ENCODE data around the gene IPO9.
"Not testable (repeated sequence)": the region's sequence is repeated elsewhere in the genome, so short reads cannot be mapped to it uniquely, and the experiment has no call there.

Gene IPO9

DNA sequence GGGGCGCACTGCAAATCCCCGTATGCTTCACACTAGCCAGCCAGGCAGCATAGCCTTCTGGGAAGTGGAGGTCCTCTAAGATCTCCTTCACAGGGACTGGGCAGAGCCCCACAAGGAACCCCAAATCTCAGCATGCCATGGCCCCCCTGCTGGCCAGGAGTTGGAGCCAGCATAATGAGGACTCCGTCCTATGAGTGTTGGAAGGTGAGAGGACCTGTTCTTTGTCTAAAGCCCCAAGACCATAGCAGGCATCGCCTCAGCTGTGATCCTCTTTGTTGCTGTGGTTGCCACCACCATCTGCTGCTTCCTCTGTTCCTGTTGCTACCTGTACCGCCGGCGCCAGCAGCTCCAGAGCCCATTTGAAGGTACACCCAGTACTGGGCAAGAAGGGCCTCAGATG lies 61.3 kb downstream of the IPO9 start:
- DNase-seq: no peak

DNA sequence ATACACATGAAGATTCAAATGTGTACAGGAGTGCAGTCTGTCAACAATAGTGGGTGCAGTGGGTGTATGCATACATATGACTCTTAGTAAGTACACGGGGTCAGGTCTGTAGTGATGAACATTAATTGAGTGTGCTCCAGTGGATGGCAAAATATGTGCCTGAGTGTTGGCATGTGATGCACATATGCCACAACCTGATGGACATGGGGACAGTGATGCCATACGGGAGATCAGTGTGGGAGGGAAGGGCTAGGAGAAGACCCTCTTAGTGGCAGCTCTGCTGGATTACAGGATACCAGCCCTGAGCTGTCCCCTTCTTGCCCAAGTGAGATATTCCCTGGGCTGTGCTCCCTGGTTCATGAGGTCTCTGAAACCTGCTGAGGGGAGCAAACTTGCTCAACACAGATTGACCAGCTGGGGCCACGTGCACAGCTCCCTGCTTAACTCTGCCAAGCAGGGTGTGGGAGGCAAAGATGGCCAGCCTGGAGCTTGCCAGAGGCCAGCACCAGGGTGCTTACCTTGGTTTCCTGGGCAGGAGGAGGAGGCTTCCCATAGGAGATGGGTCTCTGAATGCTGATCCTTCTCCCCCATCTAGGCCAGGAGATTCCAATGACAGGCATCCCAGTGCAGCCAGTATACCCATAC lies 62.0 kb downstream of the IPO9 start:
- DNase-seq: no peak

DNA sequence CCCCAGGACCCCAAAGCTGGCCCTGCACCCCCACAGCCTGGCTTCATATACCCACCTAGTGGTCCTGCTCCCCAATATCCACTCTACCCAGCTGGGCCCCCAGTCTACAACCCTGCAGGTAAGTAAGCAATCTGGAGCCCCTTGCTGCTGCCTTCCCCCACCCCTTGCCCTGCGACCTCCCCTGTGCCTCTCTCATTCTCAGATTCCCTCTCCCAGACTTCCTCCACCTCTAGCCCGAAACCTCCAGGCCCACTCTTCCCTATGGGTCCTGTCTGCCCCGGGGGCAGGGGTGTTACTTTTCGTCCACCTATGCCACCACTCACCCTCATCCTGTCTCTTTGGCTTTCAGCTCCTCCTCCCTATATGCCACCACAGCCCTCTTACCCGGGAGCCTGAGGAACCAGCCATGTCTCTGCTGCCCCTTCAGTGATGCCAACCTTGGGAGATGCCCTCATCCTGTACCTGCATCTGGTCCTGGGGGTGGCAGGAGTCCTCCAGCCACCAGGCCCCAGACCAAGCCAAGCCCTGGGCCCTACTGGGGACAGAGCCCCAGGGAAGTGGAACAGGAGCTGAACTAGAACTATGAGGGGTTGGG lies 62.6 kb downstream of the IPO9 start:
- no peak for DNase-seq

DNA sequence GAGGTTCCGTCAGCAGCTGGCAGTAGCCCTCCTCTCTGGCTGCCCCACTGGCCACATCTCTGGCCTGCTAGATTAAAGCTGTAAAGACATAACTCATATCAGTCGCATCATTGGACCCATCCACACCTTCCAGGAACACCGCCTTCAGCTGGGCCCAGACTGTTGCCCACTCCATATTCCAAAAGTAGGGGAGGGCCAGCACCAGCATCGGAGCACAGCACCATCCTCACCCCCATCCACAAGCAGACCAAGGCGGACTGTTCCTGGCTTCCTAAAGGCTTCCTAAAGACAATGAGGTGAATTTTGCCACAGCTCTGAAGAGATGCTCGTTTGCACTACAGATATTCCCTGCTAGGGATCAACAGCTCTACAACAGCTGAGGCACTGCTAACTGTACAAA lies 63.3 kb downstream of the IPO9 start:
- DNase-seq: no peak

DNA sequence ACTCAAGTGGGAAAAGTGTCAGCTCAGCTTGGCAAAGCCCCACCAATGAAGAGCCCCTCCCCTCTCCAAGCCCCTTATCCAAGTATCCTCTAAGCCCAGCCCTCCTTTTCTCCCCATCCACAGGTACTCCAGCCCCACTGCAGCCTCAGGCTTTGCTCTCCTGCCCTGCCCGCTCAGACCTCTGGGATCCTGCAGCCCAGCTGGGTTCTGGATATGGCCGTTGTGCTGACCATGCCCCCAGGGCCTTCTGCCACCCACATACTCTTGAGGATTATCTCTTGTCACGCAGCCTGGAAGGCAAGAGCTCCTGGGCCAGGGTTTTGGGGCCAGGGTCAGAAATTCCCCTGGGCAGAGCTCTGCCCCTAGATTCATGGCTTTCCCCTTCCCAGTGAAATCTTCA lies 64.5 kb downstream of the IPO9 start:
- DNase-seq: no peak

DNA sequence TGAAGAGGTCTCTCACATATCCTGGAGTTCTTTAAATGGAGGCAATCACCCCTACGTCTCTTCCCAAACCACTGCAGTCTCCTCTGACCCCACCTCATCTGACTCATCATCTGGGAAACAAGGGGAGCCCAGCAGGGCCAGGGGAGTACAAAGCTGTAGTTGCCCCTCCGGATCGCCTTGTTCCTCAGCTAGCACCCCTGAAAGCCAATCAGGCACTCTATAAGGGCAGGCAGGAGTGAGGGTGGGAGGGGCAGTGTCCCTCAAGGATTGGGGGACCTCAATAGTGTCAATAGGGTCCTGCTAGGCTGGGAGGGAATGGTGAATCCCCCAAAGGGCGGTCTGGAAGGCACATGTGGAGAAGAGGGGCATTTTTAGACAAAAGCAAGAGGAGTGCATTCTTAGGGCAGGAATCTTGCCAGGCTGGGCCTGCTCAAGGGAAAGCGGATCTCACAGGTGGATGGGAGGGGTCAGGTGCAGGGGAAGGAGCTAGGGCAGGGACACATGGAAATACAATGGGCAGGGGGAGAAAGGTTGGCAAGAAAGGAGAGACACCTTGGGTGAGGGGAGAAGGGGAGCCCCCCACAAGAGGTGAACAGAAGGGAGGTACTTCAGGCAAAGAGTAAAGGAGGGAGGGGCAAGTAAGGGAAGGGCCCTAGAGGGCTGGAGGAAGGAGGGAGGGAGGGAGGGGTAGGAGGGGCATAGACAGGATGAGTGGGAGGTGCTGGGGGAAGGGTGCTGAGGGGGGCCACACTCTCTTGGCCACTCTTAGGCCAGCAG lies 65.6 kb downstream of the IPO9 start:
- no peak for DNase-seq

DNA sequence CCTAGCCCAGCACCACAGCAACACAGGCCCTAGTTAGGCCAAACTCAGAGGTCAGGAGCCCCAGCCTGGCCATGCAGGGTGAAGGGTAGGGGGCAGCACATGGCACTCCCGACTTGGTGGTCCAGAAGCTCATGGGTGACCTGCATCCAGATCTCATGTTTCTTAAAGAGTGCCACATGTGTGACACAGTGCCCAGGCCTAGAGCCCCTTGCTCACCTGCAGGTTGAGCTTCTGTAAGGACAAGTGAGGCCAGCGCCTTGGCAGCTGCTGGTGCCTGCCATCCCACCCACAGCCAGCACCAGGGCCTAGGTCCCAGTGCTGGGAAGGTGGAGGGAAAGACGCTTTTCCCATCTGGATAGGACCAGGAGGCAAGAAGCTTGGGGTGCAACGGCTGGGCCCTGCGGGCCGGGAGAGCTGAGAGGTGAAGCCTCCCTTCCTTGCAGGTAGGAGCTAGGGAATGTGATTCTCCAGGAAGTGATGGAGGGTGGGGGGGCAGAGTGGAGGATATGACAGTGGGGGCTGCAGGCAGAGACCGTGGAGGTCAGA lies 66.2 kb downstream of the IPO9 start:
- no peak for DNase-seq

DNA sequence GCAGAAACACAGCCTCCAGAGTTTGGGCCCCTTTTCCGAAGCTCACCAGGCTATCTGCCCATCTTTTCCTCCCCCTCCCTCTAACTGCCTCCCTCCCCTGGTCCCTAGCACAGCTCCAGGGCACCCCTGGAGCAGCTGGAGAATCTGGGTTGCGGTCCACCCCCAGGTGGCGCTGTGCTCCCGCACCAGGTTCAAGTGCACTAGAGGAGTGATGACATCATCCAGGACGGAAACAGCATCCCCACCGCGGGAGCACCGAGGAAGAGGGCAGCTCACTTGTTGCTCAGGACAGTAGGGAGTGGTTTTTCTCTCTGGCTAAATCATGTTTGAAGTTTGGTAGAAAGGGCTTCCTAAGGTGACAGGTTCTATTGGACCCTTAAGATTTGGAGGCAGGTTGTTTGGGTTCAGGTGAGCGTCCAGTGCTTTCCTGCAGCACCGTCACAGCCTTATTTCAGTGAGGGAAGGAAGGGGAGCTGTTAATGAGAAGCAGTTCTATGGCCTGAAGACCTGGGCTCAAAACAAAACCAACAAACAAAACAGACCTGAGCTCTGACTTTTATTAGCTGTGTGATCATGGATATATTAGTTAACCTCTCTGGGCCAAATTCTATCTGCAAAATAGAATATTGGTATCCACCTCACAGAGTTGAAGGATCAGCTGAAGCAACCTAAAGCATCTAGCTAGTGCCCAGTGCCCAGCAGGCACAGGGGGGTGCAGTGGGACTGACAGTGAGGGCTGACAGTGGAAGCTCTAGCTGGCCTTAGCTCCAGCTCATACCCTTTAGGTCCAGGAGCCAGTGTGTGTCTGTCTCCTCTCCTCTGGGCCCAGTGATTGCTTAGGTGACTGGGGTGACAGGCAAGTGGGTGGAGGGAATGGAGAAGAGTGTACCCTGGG lies 67.2 kb downstream of the IPO9 start:
- peak; percentile 86 for DNase-seq

DNA sequence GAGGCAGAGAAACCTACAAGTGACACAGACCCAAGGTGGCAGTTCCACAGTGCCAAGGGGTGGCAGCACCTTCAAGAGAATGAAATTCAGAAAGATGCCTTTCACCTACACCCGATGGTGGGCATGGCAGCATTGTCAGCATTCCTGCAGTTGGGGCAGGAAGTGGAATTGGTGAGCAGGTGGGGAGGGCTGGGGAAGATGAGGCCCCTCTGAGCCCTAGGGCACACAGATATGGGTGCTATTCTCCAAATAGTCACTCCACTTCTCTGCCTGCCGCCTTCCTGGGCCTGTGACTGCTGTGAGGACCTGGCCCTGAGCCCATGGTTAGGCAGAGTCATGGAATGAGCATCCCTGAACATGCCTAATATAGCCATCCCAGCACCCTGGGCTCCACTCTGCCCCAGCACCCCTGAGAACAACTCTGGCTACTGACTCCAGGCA lies 68.0 kb downstream of the IPO9 start:
- DNase-seq: no peak

DNA sequence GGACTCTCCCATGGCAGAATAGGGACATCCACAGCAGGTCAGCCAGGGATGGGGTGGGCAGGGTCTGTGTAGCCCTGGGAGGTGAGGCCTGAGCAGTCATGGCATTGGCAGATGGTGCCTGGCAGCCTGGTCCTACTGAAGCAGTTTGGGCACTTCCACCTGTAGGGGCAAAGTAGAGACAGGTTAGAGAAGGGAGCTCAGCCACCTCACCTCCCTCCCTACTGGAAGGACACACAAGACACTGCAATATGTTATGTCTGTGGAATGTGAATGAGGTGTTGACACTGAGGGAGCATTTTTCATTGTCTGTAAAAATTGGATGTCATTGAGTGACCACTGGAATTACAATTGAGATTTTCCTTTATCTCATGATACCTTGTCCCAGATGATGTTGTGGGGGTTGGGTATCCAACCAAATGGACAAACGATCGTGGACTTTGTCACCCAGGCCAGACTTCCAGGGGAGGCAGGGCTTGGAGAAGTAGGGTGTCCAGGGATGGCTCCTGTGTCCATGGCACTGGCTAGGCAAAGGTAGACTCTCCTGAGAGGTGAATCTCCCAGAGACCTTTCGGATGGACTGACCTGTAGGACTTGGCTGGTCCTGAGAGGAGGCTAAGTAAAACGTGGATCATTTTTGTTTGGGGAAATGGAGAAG lies 69.4 kb downstream of the IPO9 start:
- DNase-seq: no peak

DNA sequence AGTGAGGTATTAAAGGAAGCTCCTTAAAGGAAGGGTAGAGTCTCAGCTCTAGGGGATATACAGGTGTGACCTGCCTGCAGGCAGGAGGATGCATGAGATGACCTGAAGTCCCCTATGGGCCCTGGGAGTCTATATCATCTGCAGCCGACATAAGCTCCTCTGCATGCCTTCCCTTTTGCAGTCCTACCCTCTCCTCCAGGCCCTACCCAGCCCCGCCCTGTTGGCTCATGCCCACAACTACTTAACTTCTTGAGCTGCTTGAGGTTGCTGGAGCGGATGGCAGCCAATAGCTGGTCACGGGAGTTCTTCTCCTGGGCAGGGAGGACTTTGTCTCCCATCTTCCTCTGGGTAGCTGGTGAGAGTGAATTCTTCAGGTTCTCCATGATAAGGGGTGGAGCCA lies 70.0 kb downstream of the IPO9 start:
- no peak for DNase-seq

DNA sequence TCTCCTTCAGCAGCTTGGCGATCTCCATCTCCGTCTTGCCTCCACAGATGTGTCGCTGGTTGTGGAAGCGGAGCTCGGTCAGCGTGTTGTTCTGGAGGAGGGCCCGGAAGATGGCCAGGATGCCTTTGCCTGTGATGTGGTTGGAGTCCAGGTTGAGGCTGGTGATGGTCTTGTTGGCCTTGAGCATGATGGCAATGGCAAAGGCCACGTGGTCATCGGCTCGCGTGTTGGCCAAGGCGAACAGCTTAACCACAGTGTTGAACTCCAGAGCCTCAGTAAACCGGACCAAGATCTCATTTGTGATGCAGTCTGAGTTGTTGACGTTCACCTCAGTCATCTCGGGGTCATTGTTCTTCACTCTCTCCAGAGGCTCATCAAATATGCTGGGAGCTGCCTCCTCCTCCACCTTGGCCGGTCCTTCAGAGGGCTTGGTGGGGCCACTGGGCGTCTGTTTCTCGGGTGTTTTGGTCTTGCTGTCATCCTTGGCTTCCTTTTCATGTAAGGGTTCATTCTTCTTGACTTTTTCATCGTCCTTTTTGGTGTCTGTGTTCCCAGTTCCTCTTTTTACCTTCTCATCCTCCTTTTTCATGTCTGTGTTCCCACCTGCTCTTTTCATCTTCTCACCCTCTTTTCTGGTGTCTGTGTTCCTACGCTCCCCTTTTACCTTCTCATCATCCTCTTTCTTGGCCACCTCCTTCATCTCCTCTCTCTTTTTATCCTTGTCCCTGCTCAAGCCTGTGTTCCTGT lies 70.9 kb downstream of the IPO9 start:
- no peak for DNase-seq

DNA sequence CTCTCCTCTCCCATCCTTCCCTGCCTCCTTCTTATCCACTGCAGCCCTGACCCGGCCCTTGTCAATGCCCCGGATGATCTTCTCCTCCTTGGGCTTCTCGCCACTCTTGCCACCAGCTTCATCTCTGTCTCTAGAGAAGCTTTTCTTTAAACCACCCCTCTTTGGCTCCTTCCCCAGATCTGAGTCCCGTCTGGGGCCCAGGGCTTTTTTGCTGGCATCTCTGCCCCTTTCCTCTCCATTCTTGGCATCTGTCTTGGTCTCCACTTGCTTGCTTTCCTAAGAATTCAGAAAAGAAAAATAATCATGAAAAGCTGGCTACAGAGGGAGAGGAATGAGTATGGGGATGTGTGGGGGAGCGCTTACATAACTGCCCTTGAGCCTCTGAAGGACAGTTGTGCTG lies 71.5 kb downstream of the IPO9 start:
- no peak for DNase-seq

DNA sequence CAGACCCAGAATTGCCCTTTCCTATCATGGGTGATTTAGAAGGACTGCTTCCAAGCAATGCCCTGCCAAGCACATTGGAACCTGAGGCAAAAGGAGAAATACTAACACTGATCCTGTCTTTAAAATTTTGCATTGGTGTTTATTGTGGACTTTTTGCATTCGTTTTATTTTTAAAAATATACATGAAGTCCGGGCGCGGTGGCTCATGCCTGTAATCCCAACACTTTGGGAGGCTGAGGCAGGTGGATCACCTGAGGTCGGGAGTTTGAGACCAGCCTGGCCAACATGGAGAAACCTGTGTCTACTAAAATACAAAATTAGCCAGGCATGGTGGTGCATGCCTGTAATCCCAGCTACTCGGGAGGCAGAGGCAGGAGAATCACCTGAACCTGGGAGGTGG lies 72.1 kb downstream of the IPO9 start:
- not testable (repeated sequence) for DNase-seq

DNA sequence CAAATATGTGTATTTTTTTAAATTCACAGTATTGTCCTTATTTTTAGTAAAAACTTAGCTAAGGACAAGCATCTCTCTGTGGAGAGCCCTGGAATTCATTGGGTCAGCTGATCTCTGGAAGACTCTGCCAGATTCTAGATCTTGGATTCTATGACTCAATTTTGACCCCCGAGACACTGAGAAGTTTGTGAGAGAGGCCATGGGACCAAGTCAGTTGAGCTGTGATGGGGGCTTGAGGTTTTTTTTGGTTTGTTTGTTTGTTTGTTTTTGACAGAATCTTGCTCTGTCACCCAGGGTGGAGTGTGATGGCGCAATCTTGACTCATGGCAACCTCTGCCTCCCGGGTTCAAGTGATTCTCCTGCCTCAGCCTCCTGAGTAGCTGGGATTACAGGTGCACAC lies 73.2 kb downstream of the IPO9 start:
- no peak for DNase-seq

DNA sequence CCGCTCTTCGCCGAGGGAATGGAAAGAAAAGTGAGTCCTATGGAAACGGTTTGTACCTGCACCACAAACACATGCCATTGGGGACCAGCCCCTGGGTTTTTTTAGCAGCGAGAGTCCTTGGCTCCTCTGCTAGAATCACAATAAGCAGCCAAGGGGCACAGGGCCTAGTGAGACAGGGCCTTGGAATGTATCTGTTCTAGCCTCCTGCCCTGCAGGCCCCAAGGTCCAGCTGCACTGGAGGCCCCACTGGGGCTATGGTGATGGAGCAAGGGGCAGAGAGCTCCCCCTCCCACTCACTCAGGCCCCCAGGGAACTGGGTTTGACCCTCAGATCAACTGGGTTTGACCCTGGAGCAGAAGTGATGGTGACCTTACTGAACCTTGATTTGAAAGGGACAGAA lies 74.2 kb downstream of the IPO9 start:
- DNase-seq: no peak

DNA sequence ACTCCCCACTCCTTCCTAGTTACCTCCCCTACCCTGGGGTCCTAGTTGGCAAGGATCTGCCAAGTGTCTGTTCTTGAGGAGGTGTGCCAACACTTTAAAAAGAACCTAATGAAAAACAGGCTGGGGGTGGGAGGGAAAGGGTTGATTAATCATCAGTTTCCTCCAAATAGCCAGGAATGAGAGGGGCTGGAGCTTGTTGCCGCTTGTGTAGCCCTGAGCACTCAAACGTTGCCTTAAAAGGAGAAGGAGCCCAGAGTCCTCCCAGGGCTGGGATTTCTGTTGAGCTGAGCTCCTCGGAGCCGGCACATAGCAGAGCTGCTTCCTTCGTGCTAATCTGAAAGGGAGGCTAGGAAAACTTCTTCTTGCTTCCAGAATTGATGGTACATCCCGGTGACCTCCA lies 75.6 kb downstream of the IPO9 start:
- DNase-seq: no peak

DNA sequence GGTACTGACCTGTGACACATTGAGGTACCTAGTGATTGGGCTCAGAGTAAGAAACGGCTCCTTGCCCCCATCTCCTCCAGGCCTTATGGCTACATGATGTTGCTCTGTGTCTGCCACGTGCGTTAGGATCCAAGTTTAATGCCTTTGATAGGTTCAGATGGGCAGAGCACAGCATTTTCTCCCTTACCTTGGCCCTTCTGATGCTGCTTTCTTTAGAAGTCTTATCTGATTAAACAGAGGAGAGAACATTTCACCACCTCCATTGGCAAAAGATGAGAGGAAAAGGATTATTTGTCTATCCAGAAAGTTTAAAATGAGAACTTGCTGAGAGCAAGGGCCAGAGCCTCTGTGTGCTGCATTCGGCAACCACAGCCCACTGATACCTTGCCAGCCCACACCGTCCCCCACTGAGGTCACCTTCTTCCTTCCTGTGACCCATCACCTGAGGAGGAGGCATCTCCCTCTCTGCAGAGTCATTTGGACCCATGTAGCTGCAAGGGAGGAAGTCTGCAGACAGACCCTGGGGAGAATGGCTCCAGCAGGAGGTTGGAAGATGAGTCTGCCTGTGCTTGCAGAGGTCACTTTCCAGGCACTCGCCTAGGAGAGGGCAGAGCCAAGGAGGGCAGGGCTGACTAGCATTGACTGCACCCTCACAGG lies 76.4 kb downstream of the IPO9 start:
- DNase-seq: no peak

DNA sequence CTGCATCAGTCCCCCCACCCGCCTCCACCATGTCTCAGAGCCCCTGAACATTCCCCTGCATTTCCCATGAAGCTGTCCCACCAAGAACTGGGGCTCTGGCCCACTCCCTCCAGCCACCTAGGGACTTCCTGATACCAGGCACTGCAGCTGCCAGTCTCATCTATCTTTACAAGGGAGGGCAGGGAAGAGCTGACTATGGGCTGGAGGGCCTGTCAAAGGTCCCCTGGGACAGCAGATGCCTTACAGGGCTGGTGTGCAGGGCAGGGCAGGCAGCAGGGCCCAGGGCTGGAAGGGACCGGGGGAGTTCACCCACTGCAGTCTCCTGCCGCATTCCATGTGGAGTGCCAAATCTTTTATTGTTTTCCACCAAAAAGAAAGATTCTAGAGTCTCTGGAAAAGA lies 77.4 kb downstream of the IPO9 start:
- DNase-seq: no peak

DNA sequence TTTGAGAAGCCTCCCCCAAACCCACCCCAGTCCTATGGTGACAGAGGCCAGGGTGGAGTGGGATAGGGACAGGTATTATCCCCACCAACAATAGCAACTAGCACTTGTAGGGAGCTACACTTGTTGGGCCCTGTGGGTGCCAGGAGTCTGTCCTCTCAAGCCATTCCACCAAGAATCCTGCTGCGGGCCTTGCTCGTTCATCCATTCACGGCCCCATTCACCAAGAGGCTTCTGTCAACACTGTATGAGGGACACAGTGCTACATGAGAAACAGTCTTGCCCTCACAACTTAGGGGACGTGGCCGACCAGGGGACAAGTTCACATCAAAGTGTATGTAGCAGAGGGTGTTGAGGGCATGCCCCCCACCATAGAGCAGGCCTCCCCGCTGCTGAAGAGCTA lies 78.7 kb downstream of the IPO9 start:
- DNase-seq: no peak

Measured in hematopoietic multipotent progenitor cell treated with erythropoietin and hydrocortisone succinate and interleukin-3 and kit ligand, for 8 days (in vitro differentiated cells).